SU-DHL-6 (cell line): ENCODE data around the gene GPRC5D.

Experiments
- H2AFZ ChIP-seq: fragments of 200-600 bp; sonication (generic); 2 replicates; pipeline ENCODE4 v1.6.1; 2014; ENCODE audit warnings: low read depth, mild to moderate bottlenecking, moderate library complexity, mixed read lengths, antibody characterized with exemption, low read length; ENCODE audit not compliant: severe bottlenecking
- H3F3A ChIP-seq: fragments of 200-600 bp; shearing (Covaris generic); 2 replicates; pipeline ENCODE4 v1.6.0; 2016; ENCODE audit warnings: antibody characterized with exemption, mild to moderate bottlenecking; ENCODE audit not compliant: insufficient read depth
- H3K27ac ChIP-seq: fragments of 200-600 bp; sonication (generic); 2 replicates; pipeline ENCODE4 v1.5.1; 2016; ENCODE audit warnings: low read depth, mild to moderate bottlenecking, low read length, moderate library complexity, mixed read lengths
- H3K27me3 ChIP-seq: fragments of 200-600 bp; sonication (generic), shearing (Covaris generic); 2 replicates; pipeline ENCODE4 v1.6.0; 2014; ENCODE audit warnings: mild to moderate bottlenecking, low read length
- H3K36me3 ChIP-seq: fragments of 200-600 bp; sonication (generic); 2 replicates; pipeline ENCODE4 v1.6.1; 2014; ENCODE audit warnings: mild to moderate bottlenecking, low read length, mixed read lengths
- H3K4me2 ChIP-seq: fragments of 300-600, 200-600 bp; shearing (Covaris generic), sonication (generic); 2 replicates; pipeline ENCODE4 v1.6.0; 2014; ENCODE audit warnings: low read length, low read depth, mild to moderate bottlenecking; ENCODE audit not compliant: poor library complexity, severe bottlenecking
- H3K4me3 ChIP-seq: fragments of 200-600 bp; sonication (generic); 2 replicates; pipeline ENCODE4 v1.5.1; 2014; ENCODE audit warnings: antibody characterized with exemption, low read length, mild to moderate bottlenecking, mixed read lengths; ENCODE audit not compliant: insufficient read depth, poor library complexity, severe bottlenecking
- H3K79me2 ChIP-seq: fragments of 200-600 bp; sonication (generic); 2 replicates; pipeline ENCODE4 v1.6.1; 2014; ENCODE audit warnings: mild to moderate bottlenecking, low read length, moderate library complexity; ENCODE audit not compliant: insufficient read depth
- H3K9ac ChIP-seq: fragments of 200-600 bp; sonication (generic); 2 replicates; pipeline ENCODE4 v1.7.0; 2014; ENCODE audit warnings: mild to moderate bottlenecking, low read length
- H3K9me2 ChIP-seq: fragments of 200-600 bp; sonication (generic); replicated peaks from 2 replicates; pipeline ENCODE4 v1.6.1; 2014; ENCODE audit warnings: low read length; ENCODE audit not compliant: insufficient read depth
- H3K9me3 ChIP-seq: fragments of 200-600 bp; sonication (generic); 2 replicates; pipeline ENCODE4 v1.6.1; 2014; ENCODE audit warnings: low read length, mixed read lengths; ENCODE audit not compliant: insufficient read depth
- H4K20me1 ChIP-seq: fragments of 200-600 bp; sonication (generic); 2 replicates; pipeline ENCODE4 v1.6.1; 2014; ENCODE audit warnings: low read depth, mild to moderate bottlenecking, antibody characterized with exemption, low read length, moderate library complexity, mixed read lengths
- EZH2phosphoT487 ChIP-seq: fragments of 200-600 bp; sonication (generic), shearing (Covaris generic); conservative IDR thresholded peaks from 2 replicates; pipeline ENCODE4 v1.6.1; 2018; ENCODE audit warnings: mild to moderate bottlenecking, antibody characterized with exemption, low read length, moderate library complexity, mixed read lengths
- TF ChIP-seq, protein P1 (sequence below): fragments of 200-600 bp; sonication (generic); IDR thresholded peaks from one replicate; pipeline ENCODE4 v1.5.1; 2017; ENCODE audit warnings: antibody characterized with exemption, mild to moderate bottlenecking, low read length, moderate library complexity; ENCODE audit not compliant: insufficient read depth, poor library complexity, severe bottlenecking

GPRC5D gene

DNA sequence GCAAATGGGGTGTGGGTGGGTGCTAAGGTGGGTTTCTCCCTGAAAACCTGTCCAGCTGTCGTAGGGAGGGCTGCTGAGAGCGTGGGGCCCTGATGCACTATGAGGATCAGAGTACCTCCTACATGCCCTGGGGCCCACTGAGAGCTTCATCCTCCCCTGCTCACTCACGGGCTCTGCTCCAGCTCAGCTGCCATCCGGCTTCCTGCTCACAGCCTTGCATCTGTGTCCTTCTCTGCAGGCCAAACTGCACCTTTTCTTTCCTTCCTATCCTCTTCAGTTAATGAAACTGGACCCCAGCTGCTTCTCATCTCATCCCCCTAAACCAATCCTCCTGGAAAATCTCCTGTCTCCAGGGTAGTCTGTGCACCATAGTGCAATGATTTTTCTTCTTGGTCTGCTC is 22.2 kb upstream of the GPRC5D start:
- H3K9ac ChIP-seq, result no peak overlapping the region
- H3F3A ChIP-seq, result no peaks in the 10 kb centered on the region
- no peak for TF ChIP-seq EZH2phosphoT487
- TF ChIP-seq, protein P1, sequence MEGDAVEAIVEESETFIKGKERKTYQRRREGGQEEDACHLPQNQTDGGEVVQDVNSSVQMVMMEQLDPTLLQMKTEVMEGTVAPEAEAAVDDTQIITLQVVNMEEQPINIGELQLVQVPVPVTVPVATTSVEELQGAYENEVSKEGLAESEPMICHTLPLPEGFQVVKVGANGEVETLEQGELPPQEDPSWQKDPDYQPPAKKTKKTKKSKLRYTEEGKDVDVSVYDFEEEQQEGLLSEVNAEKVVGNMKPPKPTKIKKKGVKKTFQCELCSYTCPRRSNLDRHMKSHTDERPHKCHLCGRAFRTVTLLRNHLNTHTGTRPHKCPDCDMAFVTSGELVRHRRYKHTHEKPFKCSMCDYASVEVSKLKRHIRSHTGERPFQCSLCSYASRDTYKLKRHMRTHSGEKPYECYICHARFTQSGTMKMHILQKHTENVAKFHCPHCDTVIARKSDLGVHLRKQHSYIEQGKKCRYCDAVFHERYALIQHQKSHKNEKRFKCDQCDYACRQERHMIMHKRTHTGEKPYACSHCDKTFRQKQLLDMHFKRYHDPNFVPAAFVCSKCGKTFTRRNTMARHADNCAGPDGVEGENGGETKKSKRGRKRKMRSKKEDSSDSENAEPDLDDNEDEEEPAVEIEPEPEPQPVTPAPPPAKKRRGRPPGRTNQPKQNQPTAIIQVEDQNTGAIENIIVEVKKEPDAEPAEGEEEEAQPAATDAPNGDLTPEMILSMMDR, result no peak
- H3K9me2 ChIP-seq, result no peaks in the 10 kb centered on the region
- no peaks in the 10 kb centered on the region for H3K79me2 ChIP-seq
- no peak overlapping the region for H2AFZ ChIP-seq
- H3K36me3 ChIP-seq, result no peaks in the 10 kb centered on the region
- H3K4me3 ChIP-seq, result no peak overlapping the region
- H4K20me1 ChIP-seq, result no peaks in the 10 kb centered on the region
- H3K27ac ChIP-seq, result no peak overlapping the region
- H3K4me2 ChIP-seq, result no peak overlapping the region
- H3K9me3 ChIP-seq, result no peaks in the 10 kb centered on the region
- no peaks in the 10 kb centered on the region for H3K27me3 ChIP-seq

DNA sequence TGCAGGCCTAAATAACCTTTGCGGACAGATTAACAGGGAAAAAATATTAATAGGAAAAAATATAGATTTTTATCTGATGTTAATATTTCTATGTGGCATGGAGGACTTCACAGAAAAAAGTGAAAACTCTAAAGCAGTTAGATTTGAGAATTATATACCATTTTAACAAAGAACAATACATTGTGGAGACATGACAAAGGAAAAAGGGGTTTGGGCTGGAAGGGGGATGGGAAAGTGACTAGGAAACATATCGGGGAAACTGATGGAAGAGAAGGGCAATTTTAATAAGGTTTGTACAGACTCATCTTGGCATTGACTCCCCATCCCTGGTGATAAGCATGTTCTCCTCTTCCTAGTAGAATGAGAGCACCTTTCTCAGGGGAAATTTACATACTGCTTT is 21.0 kb upstream of the GPRC5D start:
- no peaks in the 10 kb centered on the region for H3K79me2 ChIP-seq
- no peak overlapping the region for H3K9ac ChIP-seq
- H3K27me3 ChIP-seq, result no peaks in the 10 kb centered on the region
- no peaks in the 10 kb centered on the region for H3F3A ChIP-seq
- H3K9me2 ChIP-seq, result no peaks in the 10 kb centered on the region
- no peak overlapping the region for H3K4me2 ChIP-seq
- TF ChIP-seq, protein P1, result no peak
- TF ChIP-seq EZH2phosphoT487, result no peak
- no peak overlapping the region for H3K4me3 ChIP-seq
- H2AFZ ChIP-seq, result no peak overlapping the region
- H3K36me3 ChIP-seq, result no peaks in the 10 kb centered on the region
- no peaks in the 10 kb centered on the region for H4K20me1 ChIP-seq
- H3K9me3 ChIP-seq, result no peaks in the 10 kb centered on the region
- H3K27ac ChIP-seq, result no peak overlapping the region

DNA sequence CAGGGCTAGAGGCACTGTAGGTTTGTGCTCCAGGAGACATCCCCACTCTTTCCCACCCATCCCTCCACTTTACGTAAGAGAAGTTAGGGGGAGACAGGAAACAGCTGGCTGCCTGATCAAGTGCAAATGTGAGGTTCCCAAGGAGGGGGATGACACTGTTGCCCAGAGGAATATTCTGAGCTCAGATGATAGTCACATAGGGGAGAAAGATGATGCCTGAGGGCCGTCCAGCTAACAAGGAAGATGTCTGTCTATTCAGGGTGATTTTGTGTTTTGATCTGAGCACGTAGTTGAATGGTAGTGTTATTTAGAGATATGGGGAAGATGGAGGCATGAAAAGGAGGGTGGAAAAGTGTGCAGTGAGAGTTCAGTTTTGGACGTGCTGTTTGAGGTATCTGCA is 13.9 kb upstream of the GPRC5D start:
- Histone ChIP-seq H3K9ac (no peak overlapping the region), H3K9me3 (no peaks in the 10 kb centered on the region), H3K4me2 (no peak overlapping the region), H3K4me3 (no peak overlapping the region), H3K9me2 (no peaks in the 10 kb centered on the region), H3K36me3 (no peaks in the 10 kb centered on the region), H3F3A (no peaks in the 10 kb centered on the region), H2AFZ (no peak overlapping the region), H3K27ac (no peak overlapping the region), H4K20me1 (no peaks in the 10 kb centered on the region), H3K27me3 (no peaks in the 10 kb centered on the region), H3K79me2 (no peaks in the 10 kb centered on the region)
- no peak for TF ChIP-seq EZH2phosphoT487
- TF ChIP-seq, protein P1, result no peak
